Measurements from ENCODE around the gene FMN1. TPM values are rescaled to one million over a fixed set of nuclear protein-coding genes. Genes with fewer than 3 reads are reported as not detected.

FMN1 gene
- polyA plus RNA-seq, 1 experiment = 3.7 TPM

DNA sequence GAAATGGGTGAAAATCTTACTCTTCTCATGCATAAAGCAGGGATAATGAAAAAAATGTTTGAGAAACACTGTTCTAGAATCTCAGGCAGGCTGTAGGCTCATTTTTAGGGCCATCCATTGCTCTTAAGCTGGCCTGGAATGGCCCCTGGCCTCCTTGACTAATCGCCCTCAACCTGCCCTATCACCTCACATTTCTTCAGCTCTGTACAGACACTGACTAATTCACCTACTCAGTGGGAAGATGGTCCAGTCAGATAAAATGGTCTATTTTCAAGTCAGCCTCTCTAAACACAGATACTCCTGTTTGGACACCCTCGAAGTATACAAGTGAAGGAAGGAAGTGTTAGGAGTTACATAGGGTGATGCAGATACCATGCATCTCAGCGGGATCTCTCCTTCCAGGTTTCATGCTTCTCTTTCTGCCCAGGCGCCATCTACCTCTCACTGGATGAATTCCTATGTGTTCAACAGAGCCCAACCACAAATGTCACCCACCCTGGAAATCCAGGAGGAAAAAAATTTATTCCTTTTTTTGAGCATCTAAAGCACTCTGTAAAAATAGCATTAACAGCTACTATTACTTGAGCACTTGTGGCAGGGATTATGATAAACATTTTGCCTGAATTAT lies 12.1 kb downstream of the FMN1 start:
- Histone ChIP-seq H3K4me3 (ENCODE audit: low read depth, low read length) (no peak overlapping the region), H3K27ac (ENCODE audit: low read depth, low read length) (no peak overlapping the region), H3K9me3 (ENCODE audit: control insufficient read depth, insufficient read depth, low read length) (no peaks in the 10 kb centered on the region), H3K27me3 (ENCODE audit: control insufficient read depth, insufficient read depth, low read length) (peaks cover 8% of the 10 kb centered on the region)
- TF ChIP-seq, protein P1, sequence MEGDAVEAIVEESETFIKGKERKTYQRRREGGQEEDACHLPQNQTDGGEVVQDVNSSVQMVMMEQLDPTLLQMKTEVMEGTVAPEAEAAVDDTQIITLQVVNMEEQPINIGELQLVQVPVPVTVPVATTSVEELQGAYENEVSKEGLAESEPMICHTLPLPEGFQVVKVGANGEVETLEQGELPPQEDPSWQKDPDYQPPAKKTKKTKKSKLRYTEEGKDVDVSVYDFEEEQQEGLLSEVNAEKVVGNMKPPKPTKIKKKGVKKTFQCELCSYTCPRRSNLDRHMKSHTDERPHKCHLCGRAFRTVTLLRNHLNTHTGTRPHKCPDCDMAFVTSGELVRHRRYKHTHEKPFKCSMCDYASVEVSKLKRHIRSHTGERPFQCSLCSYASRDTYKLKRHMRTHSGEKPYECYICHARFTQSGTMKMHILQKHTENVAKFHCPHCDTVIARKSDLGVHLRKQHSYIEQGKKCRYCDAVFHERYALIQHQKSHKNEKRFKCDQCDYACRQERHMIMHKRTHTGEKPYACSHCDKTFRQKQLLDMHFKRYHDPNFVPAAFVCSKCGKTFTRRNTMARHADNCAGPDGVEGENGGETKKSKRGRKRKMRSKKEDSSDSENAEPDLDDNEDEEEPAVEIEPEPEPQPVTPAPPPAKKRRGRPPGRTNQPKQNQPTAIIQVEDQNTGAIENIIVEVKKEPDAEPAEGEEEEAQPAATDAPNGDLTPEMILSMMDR (IDR thresholded peaks at IDR 0.05; ENCODE audit: low read depth, low read length) = no peak
- ChIA-PET CTCF (no interaction called here), POLR2A (no interaction called here)
- DNase-seq (ENCODE audit: low read depth, low spot score) = no peak

DNA sequence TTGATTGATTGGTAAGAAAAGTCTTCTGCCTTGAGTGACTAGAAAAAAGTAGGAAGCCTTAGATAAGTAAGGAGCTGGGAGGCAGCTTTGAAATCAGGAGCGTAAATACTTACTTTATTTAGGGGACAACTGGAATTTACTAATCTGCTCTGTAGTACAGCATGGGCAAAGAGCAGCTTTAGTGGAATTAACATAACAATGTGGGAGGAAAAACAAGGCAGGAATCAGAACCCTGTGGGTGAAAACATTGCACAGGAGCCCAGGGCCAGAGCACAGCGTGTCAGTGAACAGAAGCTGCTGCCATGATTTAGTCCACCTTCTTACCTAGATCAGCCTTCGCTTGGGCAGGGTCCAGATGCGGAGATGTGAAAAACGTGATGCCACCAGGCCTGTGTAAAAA lies 14.6 kb downstream of the FMN1 start:
- no peak for DNase-seq (ENCODE audit: low read depth, low spot score)
- Histone ChIP-seq H3K27me3 (ENCODE audit: control insufficient read depth, insufficient read depth, low read length) (peaks cover 9% of the 10 kb centered on the region), H3K27ac (ENCODE audit: low read depth, low read length) (no peak overlapping the region), H3K9me3 (ENCODE audit: control insufficient read depth, insufficient read depth, low read length) (no peaks in the 10 kb centered on the region), H3K4me3 (ENCODE audit: low read depth, low read length) (no peak overlapping the region)
- ChIA-PET POLR2A (no interaction called here), CTCF (no interaction called here)
- TF ChIP-seq, protein P1 (IDR thresholded peaks at IDR 0.05; ENCODE audit: low read depth, low read length) = no peak

DNA sequence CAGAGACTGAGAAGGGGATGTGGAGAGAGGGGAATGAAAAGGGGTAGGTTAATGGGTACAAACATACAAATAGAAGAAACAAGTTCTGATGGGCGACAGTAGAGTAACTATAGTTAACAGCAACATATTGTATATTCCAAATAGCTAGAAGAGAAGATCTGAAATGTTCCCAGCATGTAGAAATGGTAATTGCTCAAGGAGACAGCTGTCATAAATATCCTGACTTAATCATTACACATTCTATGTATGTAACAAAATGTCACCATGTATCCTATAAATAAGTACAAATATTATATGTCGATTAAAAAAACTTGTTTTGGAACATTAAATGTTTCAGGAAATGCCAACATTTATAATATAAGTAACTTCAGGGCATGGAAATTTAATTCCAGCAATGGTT lies 23.3 kb downstream of the FMN1 start:
- TF ChIP-seq, protein P1 (IDR thresholded peaks at IDR 0.05; ENCODE audit: low read depth, low read length) = no peak
- Histone ChIP-seq H3K27ac (ENCODE audit: low read depth, low read length) (no peak overlapping the region), H3K9me3 (ENCODE audit: control insufficient read depth, insufficient read depth, low read length) (no peaks in the 10 kb centered on the region), H3K4me3 (ENCODE audit: low read depth, low read length) (no peak overlapping the region), H3K27me3 (ENCODE audit: control insufficient read depth, insufficient read depth, low read length) (peaks cover 3% of the 10 kb centered on the region)
- POLR2A ChIA-PET = no interaction called here
- CTCF ChIA-PET = no interaction called here
- DNase-seq (ENCODE audit: low read depth, low spot score) = no peak

DNA sequence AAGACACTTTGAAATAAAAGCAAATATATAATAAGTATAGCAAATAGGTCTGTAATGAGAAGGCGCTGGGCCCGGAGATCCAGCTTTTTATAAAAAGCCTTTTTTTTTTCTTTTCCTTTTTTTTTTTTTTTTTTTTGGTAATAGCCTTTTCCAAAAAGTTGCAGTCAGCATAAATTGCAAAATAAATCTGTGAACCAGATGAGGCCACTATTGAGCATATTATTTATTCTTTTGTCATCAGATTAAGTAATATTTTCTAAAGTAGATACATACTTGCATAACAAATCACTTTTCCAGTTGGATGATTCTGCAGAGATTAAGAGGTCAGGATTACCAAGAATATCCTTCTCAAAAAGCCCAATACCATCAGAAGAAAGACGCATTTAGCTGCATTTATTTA lies 24.9 kb downstream of the FMN1 start:
- TF ChIP-seq, protein P1 (IDR thresholded peaks at IDR 0.05; ENCODE audit: low read depth, low read length) = no peak
- H3K4me3 ChIP-seq (ENCODE audit: low read depth, low read length) = no peak overlapping the region
- no peak overlapping the region for H3K27ac ChIP-seq (ENCODE audit: low read depth, low read length)
- no peaks in the 10 kb centered on the region for H3K9me3 ChIP-seq (ENCODE audit: control insufficient read depth, insufficient read depth, low read length)
- DNase-seq (ENCODE audit: low read depth, low spot score) = no peak
- H3K27me3 ChIP-seq (ENCODE audit: control insufficient read depth, insufficient read depth, low read length) = peaks cover 5% of the 10 kb centered on the region
- CTCF ChIA-PET = interaction anchor here (0.6 kb wide), 1 partner anchor 14 kb away, joined by 5 read pairs; no protein-coding TSS in a partner anchor
- POLR2A ChIA-PET = interaction anchor here (0.5 to 0.6 kb wide), 2 partner anchors 16 to 513 kb away, joined by 3 to 4 read pairs; no protein-coding TSS in a partner anchor

DNA sequence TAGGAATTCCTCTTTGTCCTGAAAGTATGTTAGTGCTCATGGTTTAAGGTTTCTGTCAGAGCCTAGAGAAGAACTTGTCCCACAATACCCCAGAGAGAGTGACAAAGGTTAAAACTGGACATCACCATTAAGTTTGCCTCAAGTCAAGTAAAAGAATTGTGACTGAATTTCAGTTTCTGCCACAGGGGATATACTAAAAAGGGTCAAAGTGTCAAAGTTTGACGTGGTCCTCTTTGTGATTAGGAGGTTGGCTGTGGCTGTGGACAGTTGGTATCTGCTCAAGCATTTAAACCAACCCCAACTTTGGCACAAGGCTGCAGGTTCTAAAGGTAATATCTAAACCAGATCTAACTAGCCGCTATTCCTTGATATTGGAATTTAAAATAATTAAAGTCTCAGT lies 26.1 kb downstream of the FMN1 start:
- CTCF ChIA-PET = no interaction called here
- H3K27ac ChIP-seq (ENCODE audit: low read depth, low read length) = no peak overlapping the region
- DNase-seq (ENCODE audit: low read depth, low spot score) = no peak
- peaks cover 5% of the 10 kb centered on the region for H3K27me3 ChIP-seq (ENCODE audit: control insufficient read depth, insufficient read depth, low read length)
- H3K9me3 ChIP-seq (ENCODE audit: control insufficient read depth, insufficient read depth, low read length) = no peaks in the 10 kb centered on the region
- TF ChIP-seq, protein P1 (IDR thresholded peaks at IDR 0.05; ENCODE audit: low read depth, low read length) = no peak
- no peak overlapping the region for H3K4me3 ChIP-seq (ENCODE audit: low read depth, low read length)
- POLR2A ChIA-PET = no interaction called here

Measured in AG04450 (cell line).